ENCODE data around the gene RAD21L1.

- TF ChIP-seq CTCF (IDR thresholded peaks at IDR 0.05 in 8 of 11, conservative IDR thresholded peaks at IDR 0.05 in 3 of 11) (no peak), POLR2AphosphoS5 (IDR thresholded peaks at IDR 0.05) (no peak)
Measured at GRCh38 chr20:1287306-1287705, 61.5 kb downstream of the RAD21L1 start.

Measured in spleen (tissue), 7 donors.